GM10266 (cell line): ENCODE results near the gene HIP1.
"Not testable (repeated sequence)": the region's sequence is repeated elsewhere in the genome, so short reads cannot be mapped to it uniquely, and the experiment has no call there.

Experiments used
- DNase-seq: peaks from one replicate; pipeline ENCODE4 v3.0.0; 2012; ENCODE audit errors: extremely low spot score
- TF ChIP-seq, protein P1 (sequence below): IDR thresholded peaks from 2 replicates; pipeline ENCODE4 v1.5.1; 2012; ENCODE audit warnings: mild to moderate bottlenecking, low read depth; ENCODE audit not compliant: control insufficient read depth, insufficient read depth; ENCODE audit errors: missing control alignments

Gene HIP1

DNA sequence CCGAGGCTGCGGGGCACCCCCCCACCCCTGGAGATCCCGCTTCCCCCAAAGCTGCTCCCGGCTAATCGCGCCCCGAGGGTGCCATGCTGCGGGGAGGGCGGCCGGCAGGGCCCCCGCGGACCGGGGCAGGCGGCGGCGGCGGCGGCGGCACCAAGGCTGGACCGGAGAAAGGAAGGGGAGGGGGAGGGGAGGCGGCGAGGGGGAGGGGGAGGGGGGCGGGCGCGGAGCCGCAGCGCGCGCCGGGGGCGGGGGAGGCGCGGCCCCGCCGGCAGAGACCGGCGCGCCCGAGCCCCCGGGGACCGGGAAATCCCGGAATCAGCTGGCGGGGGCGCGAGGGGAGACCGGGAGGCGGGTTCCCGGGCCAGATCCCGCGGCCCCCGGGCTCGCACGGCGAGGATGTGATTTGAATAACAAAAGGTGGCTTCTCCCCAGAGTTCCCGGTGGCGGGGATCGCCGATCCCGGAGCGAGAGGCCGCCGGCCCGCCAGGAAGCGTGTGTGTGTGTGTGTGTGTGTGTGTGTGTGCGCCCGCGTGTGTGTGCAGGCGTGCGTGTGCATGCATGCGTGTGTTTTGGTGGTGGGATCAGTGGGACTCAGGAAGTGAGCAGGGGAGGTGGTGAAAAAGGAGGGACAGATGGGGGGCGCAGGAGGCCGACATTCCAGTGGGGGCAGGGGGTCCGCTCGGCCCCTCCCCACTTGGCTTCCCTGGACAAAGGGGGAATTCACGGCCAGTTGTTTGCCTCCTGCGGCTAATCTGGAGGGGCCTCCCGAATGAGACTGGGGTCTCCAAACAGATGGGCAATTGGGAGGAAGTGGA lies 99.5 kb downstream of the HIP1 start:
- TF ChIP-seq, protein P1, sequence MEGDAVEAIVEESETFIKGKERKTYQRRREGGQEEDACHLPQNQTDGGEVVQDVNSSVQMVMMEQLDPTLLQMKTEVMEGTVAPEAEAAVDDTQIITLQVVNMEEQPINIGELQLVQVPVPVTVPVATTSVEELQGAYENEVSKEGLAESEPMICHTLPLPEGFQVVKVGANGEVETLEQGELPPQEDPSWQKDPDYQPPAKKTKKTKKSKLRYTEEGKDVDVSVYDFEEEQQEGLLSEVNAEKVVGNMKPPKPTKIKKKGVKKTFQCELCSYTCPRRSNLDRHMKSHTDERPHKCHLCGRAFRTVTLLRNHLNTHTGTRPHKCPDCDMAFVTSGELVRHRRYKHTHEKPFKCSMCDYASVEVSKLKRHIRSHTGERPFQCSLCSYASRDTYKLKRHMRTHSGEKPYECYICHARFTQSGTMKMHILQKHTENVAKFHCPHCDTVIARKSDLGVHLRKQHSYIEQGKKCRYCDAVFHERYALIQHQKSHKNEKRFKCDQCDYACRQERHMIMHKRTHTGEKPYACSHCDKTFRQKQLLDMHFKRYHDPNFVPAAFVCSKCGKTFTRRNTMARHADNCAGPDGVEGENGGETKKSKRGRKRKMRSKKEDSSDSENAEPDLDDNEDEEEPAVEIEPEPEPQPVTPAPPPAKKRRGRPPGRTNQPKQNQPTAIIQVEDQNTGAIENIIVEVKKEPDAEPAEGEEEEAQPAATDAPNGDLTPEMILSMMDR = no peak
- peak; percentile 81 for DNase-seq

DNA sequence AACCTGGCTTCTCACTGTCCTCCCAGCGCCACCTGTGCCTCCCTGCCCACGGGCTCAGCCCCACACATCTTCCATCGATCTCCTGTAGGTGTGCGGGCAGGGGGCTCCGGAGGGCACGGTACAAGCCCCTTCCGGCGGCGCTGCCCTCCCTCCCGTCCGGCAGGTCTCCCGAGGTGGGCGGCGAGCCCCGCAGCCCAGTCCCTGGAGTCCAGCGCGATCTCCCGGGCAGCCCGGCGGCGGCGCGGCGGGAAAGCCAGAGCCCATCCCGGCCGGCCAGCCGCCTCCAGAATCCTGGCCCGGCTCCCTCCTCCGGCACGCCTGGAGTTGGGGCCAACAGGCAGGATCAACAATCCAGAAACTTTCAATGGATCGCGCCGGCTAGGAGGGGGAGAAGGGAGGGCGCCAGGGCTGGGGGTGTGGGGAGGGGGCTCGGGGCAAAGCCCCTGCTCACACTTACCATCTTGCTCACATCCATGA lies 100.1 kb downstream of the HIP1 start:
- no peak for DNase-seq
- TF ChIP-seq, protein P1 = no peak

DNA sequence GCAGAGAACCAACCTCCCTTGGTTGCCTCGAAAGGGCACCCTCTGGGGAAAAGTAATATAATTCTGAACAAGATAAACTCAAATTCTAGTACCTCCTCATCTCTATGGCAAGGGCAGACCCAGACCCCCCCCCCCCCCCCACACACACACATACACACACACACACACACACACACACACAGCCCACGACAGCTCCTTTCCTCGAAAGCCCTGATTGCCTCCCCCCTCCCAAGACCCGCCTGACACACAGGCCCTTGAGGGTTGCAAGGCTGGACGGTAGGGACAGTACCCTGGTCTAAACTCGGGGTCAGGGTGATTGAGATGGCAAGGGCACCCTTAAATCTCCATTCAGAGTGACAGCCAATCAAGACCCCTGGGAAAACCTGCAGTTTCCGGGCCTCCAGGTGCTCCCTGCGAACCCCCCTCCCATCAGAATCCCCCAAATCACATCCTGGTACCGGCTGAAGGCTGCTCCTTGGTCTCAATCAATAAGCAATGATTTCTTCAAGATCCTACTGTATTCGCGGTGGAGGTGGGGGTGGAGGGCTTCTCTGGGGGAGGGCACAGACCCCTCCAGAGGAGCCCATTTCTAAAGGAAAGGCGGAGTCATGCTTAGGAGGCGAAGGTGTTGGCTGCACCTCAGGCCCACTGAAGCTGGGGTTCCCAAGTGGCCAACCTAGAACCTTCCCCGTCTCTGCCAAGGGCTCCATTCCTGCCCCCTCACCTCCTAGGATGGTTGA lies 100.7 kb downstream of the HIP1 start:
- DNase-seq = no peak
- TF ChIP-seq, protein P1 = no peak

DNA sequence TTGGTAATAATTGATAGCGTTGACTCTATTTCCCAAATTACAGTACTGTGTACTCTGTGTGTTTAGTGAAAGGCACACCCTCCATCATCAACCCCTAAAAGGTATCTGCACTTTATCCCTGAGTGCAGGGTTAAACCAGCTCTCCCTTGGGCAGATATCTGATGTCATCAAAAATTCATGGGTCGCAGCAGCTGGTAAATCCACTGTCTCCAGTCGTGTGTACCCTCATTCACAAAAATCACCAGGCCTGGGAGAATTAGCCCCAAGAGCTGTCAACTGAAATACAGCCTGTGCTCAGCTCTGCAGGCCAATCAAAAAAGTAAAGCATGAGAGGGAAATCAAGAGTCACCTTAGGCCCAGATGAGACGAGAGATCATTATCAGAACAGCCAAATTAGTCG lies 103.7 kb downstream of the HIP1 start:
- DNase-seq = no peak
- TF ChIP-seq, protein P1 = no peak

DNA sequence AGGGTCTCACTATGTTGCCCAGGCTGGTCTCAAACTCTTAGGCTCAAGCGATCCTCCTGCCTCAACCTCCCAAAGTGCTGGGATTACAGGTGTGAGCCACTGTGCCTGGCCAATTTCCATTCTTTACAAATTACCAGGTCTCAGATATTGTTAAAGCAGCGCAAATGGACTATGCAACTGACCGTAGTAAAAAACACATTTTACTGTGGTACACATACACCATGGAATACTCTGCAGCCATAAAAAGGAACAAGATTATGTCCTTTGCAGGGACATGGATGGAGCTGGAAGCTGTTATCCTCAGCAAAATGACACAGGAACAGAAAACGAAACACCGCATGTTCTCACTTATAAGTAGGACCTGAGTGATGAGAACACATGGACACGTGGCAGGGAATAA lies 106.2 kb downstream of the HIP1 start:
- DNase-seq = not testable (repeated sequence)

DNA sequence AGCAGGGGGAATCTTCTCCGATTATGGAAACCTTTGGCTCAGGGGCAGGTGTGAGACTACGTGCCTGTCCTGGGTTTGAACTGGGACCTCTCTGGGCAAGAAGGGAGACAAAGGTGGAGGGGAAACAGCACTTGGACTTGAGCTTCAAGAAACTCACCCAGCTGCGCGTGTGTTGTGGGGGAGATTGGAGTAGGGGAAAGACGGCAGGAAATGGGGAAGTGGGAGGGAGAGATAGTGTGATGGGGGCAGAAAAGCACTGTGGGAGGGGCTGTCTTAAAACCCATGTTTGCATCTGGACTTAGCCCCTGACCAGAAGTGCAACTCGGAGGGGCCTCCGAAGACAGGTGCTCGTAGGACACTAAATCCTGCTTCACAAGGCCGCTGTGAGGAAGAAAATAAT lies 107.0 kb downstream of the HIP1 start:
- TF ChIP-seq, protein P1 = no peak
- no peak for DNase-seq

DNA sequence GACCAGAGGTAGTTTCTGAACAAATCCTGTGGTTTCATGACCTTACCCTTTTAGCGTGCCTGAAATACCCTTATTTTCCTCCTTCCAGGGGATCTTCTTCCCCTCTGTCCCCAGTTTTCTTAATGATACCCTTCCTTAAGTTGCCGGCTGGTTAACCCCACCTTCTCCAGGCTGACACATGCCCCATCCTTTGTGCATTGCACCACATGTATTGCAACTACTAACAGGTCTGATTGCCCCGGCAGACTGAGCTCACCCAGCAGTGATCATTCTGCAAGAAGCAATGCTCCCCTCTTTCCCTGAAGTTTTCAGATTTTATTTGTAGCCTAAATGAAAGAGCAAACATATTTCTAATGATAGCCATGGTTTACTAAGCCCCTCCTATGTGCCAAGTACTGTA lies 108.2 kb downstream of the HIP1 start:
- DNase-seq = no peak
- TF ChIP-seq, protein P1 = no peak
